H1 (cell line): Measurements from ENCODE around the gene ZNF334. TPM values are rescaled to one million over a fixed set of nuclear protein-coding genes. Genes with fewer than 3 reads are reported as not detected.

Experiments used
- CTCF ChIA-PET: fragments of 300-600 bp; sonication (Branson Sonifier 250); formaldehyde crosslinking; loops from one replicate; lab custom pipeline; 2021; ENCODE audit not compliant: partially characterized antibody; lab: Charles Lee
- POLR2A ChIA-PET: fragments of 300-600 bp; sonication (Branson Sonifier 250); formaldehyde crosslinking; loops from one replicate; lab custom pipeline; 2021; ENCODE audit warnings: inconsistent platforms; ENCODE audit not compliant: partially characterized antibody; lab: Charles Lee
- DNase-seq, 2 experiments: peaks; one replicate each; pipeline versions ENCODE4 v3.0.0 to v3.0.0-alpha.2; 2010 to 2022; ENCODE audit warnings: low spot score in 2 of 2, low read depth in 1 of 2, mixed read lengths in 1 of 2
- FAIRE-seq: peaks from 2 replicates; lab custom pipeline; 2011; peaks lifted over from hg19 to GRCh38; lab: Jason Lieb, UNC
- H2AFZ ChIP-seq: 2 replicates; pipeline ENCODE4 v1.8.1; 2012; ENCODE audit warnings: low read length, inconsistent platforms
- H2AK5ac ChIP-seq: 2 replicates; pipeline ENCODE4 v1.6.1; 2013; ENCODE audit warnings: low read depth, low read length
- H2BK120ac ChIP-seq: replicated peaks from 2 replicates; pipeline ENCODE3; 2013; ENCODE audit warnings: low read depth, low read length, inconsistent platforms
- H2BK12ac ChIP-seq: 2 replicates; pipeline ENCODE4 v1.6.1; 2013; ENCODE audit warnings: low read depth, low read length
- H2BK15ac ChIP-seq: 2 replicates; pipeline ENCODE4 v1.6.1; 2013; ENCODE audit warnings: low read length
- H2BK20ac ChIP-seq: 2 replicates; pipeline ENCODE4 v1.6.1; 2013; ENCODE audit warnings: low read length
- H2BK5ac ChIP-seq: 2 replicates; pipeline ENCODE4 v1.6.1; 2013; ENCODE audit warnings: low read depth, low read length
- H3K14ac ChIP-seq: 2 replicates; pipeline ENCODE4 v1.6.1; 2013; ENCODE audit warnings: inconsistent platforms; ENCODE audit not compliant: insufficient read length
- H3K18ac ChIP-seq: 2 replicates; pipeline ENCODE4 v1.6.1; 2013; ENCODE audit warnings: low read length; ENCODE audit errors: extremely low read depth
- H3K23ac ChIP-seq: 2 replicates; pipeline ENCODE4 v1.6.1; 2013; ENCODE audit warnings: inconsistent platforms; ENCODE audit not compliant: insufficient read length
- H3K23me2 ChIP-seq: 2 replicates; pipeline ENCODE4 v1.6.1; 2013; ENCODE audit warnings: low read depth, low read length
- H3K27ac ChIP-seq: 2 replicates; pipeline ENCODE4 v1.6.1; 2011; ENCODE audit warnings: low read depth, low read length, inconsistent platforms
- H3K27me3 ChIP-seq, 4 experiments: replicated peaks in 1 of 4; 1 replicate in 1 of 4; 2 replicates in 3 of 4; pipeline versions ENCODE4 v1.6.1 to v1.8.1; 2011 to 2013; ENCODE audit warnings: low read length in 3 of 4, mild to moderate bottlenecking in 3 of 4, inconsistent platforms in 2 of 4, mixed read lengths in 2 of 4, moderate library complexity in 1 of 4; ENCODE audit not compliant: control insufficient read depth in 3 of 4, insufficient read depth in 3 of 4; ENCODE audit errors: extremely low read depth in 1 of 4
- H3K36me3 ChIP-seq, 4 experiments: 2 replicates each; pipeline versions ENCODE4 v1.6.1 to v1.8.1; 2011 to 2013; ENCODE audit warnings: mild to moderate bottlenecking in 4 of 4, low read length in 3 of 4, moderate library complexity in 2 of 4, control low read depth in 1 of 4, inconsistent platforms in 1 of 4; ENCODE audit not compliant: insufficient read depth in 4 of 4, control insufficient read depth in 2 of 4
- H3K4ac ChIP-seq: replicated peaks from 2 replicates; pipeline ENCODE3; 2013; ENCODE audit warnings: low read length, low read depth, mixed read lengths, inconsistent platforms; ENCODE audit not compliant: insufficient read length
- H3K4me1 ChIP-seq, 4 experiments: replicated peaks in 1 of 4; 1 replicate in 1 of 4; 2 replicates in 3 of 4; pipeline versions ENCODE4 v1.6.1 to v1.8.1; 2011 to 2013; ENCODE audit warnings: low read length in 3 of 4, inconsistent platforms in 2 of 4, mixed read lengths in 1 of 4; ENCODE audit not compliant: insufficient read depth in 4 of 4, control insufficient read depth in 3 of 4
- H3K4me2 ChIP-seq, 2 experiments: 2 replicates each; pipeline versions ENCODE4 v1.6.1 to v1.8.1; 2011 to 2013; ENCODE audit warnings: low read depth in 2 of 2, low read length in 2 of 2, control low read depth in 1 of 2, inconsistent platforms in 1 of 2, mild to moderate bottlenecking in 1 of 2; ENCODE audit not compliant: insufficient read depth in 1 of 2
- H3K4me3 ChIP-seq, 4 experiments: fragments of 200-600, 300-600 bp in 1 of 4; sonication (generic), shearing (Covaris generic), sonication (Bioruptor Twin) in 1 of 4; 2 replicates each; pipeline versions ENCODE4 v1.5.1 to v1.8.1; 2011 to 2016; ENCODE audit warnings: low read length in 4 of 4, low read depth in 3 of 4, control low read depth in 2 of 4, inconsistent platforms in 2 of 4, mild to moderate bottlenecking in 2 of 4, mixed read lengths in 1 of 4, moderate library complexity in 1 of 4; ENCODE audit not compliant: insufficient read depth in 2 of 4; ENCODE audit errors: extremely low read depth in 1 of 4
- H3K56ac ChIP-seq: replicated peaks from 2 replicates; pipeline ENCODE3; 2013; ENCODE audit warnings: low read depth, mild to moderate bottlenecking, mixed read lengths, low read length, inconsistent platforms; ENCODE audit not compliant: insufficient read length
- H3K79me1 ChIP-seq: 2 replicates; pipeline ENCODE4 v1.6.1; 2013; ENCODE audit warnings: low read depth, low read length, control low read depth
- H3K79me2 ChIP-seq, 2 experiments: 2 replicates each; pipeline versions ENCODE4 v1.6.1 to v1.8.1; 2012 to 2013; ENCODE audit warnings: low read length in 2 of 2, mild to moderate bottlenecking in 2 of 2, inconsistent platforms in 1 of 2; ENCODE audit not compliant: insufficient read depth in 2 of 2, control insufficient read depth in 1 of 2
- H3K9ac ChIP-seq, 4 experiments: replicated peaks in 1 of 4; 1 replicate in 1 of 4; 2 replicates in 3 of 4; pipeline versions ENCODE4 v1.6.1 to v1.8.1; 2011 to 2013; ENCODE audit warnings: low read depth in 3 of 4, low read length in 3 of 4, control low read depth in 2 of 4, mild to moderate bottlenecking in 2 of 4, moderate library complexity in 2 of 4, inconsistent platforms in 1 of 4; ENCODE audit errors: extremely low read depth in 1 of 4
- H3K9me3 ChIP-seq, 2 experiments: 2 replicates each; pipeline versions ENCODE4 v1.6.1 to v1.8.1; 2012 to 2013; ENCODE audit warnings: mild to moderate bottlenecking in 2 of 2, moderate library complexity in 2 of 2, control low read depth in 1 of 2, inconsistent platforms in 1 of 2, low read depth in 1 of 2, low read length in 1 of 2, mixed read lengths in 1 of 2; ENCODE audit not compliant: insufficient read depth in 2 of 2
- H4K20me1 ChIP-seq, 2 experiments: replicated peaks in 1 of 2; 2 replicates each; pipeline versions ENCODE3 to v1.8.1; 2011 to 2013; ENCODE audit warnings: inconsistent platforms in 2 of 2, low read length in 2 of 2, mild to moderate bottlenecking in 1 of 2; ENCODE audit not compliant: insufficient read depth in 2 of 2, control insufficient read depth in 1 of 2
- H4K5ac ChIP-seq: 2 replicates; pipeline ENCODE4 v1.6.1; 2013; ENCODE audit warnings: low read length, low read depth, mixed read lengths, inconsistent platforms; ENCODE audit not compliant: insufficient read length
- H4K8ac ChIP-seq: 2 replicates; pipeline ENCODE4 v1.8.0; 2013; ENCODE audit warnings: mild to moderate bottlenecking, moderate library complexity, low read length, inconsistent platforms; ENCODE audit not compliant: insufficient read depth; ENCODE audit errors: extremely low read depth
- H4K91ac ChIP-seq: replicated peaks from 2 replicates; pipeline ENCODE3; 2013; ENCODE audit warnings: low read length, mixed read lengths, inconsistent platforms; ENCODE audit not compliant: insufficient read length
- CHD1 ChIP-seq: IDR thresholded peaks from 2 replicates; pipeline ENCODE4 v1.6.1; 2012; ENCODE audit warnings: low read depth, low read length, improper control_type of control experiment
- CREB1 ChIP-seq: IDR thresholded peaks from 2 replicates; pipeline ENCODE4 v1.6.1; 2012; ENCODE audit warnings: inconsistent platforms
- EGR1 ChIP-seq: IDR thresholded peaks from 2 replicates; pipeline ENCODE4 v1.6.1; 2011; ENCODE audit warnings: low read depth, low read length, borderline replicate concordance
- HDAC2 ChIP-seq, 2 experiments: fragments of 300-600 bp in 1 of 2; sonication (generic) in 1 of 2; IDR thresholded peaks; 2 replicates each; pipeline ENCODE4 v1.6.1; 2011 to 2012; ENCODE audit warnings: low read depth in 2 of 2, low read length in 2 of 2, mild to moderate bottlenecking in 2 of 2, moderate library complexity in 2 of 2, borderline replicate concordance in 1 of 2, inconsistent platforms in 1 of 2
- JUND ChIP-seq: IDR thresholded peaks from 2 replicates; pipeline ENCODE4 v1.6.1; 2011; ENCODE audit warnings: mild to moderate bottlenecking, improper control_type of control experiment, low read length
- KDM1A ChIP-seq: fragments of 200-600, 300-600 bp; sonication (generic); IDR thresholded peaks from 2 replicates; pipeline ENCODE4 v1.7.1; 2016; ENCODE audit warnings: mild to moderate bottlenecking, low read length, borderline replicate concordance
- POLR2A ChIP-seq, 2 experiments: IDR thresholded peaks; 1 replicate in 1 of 2; 2 replicates in 1 of 2; pipeline ENCODE4 v1.6.1; 2011; ENCODE audit warnings: low read depth in 2 of 2, low read length in 2 of 2, mild to moderate bottlenecking in 2 of 2; ENCODE audit errors: control extremely low read depth in 1 of 2
- SIX5 ChIP-seq: IDR thresholded peaks from 2 replicates; pipeline ENCODE4 v1.6.1; 2011; ENCODE audit warnings: mild to moderate bottlenecking, low read depth, low read length
- SP1 ChIP-seq: IDR thresholded peaks from 2 replicates; pipeline ENCODE4 v1.6.1; 2011; ENCODE audit warnings: low read depth, low read length
- TAF7 ChIP-seq: optimal IDR thresholded peaks from 2 replicates; pipeline ENCODE3; 2011; ENCODE audit warnings: low read depth, mild to moderate bottlenecking, inconsistent platforms, low read length, moderate library complexity, borderline replicate concordance
- WGBS, 2 experiments: shearing (Covaris generic) in 1 of 2; methylation state at CpG; one replicate each; pipeline versions ENCODE4 v1.1.6 to v1.1.7; 2013 to 2015; ENCODE audit warnings: low lambda C conversion rate in 2 of 2, mixed read lengths in 2 of 2, inconsistent platforms in 1 of 2, low coverage in 1 of 2, missing lambda C conversion rate in 1 of 2; ENCODE audit not compliant: insufficient replicate concordance in 2 of 2, insufficient coverage in 1 of 2, insufficient read length in 1 of 2; ENCODE audit errors: extremely low coverage in 1 of 2, missing lambda C conversion rate in 1 of 2; 5-methylcytosine and 5-hydroxymethylcytosine counted together
- polyA plus RNA-seq, 7 experiments: library from polyadenylated mRNA; depleted of rRNA in 3 of 7; stranded (reverse) in 5 of 7; unstranded in 2 of 7; fragments of >200 nt in 5 of 7; fragments of 200-250 nt in 2 of 7; gene quantifications; 1 replicate in 5 of 7; 2 replicates in 1 of 7; 4 replicates in 1 of 7; pipeline versions ENCODE4 v1.2.1 to v1.2.3, GENCODE V29; 2011 to 2013; ENCODE audit warnings: missing spikeins in 2 of 7, mixed read lengths in 2 of 7
- total RNA-seq: library from RNA; stranded (reverse); fragmentation: NEBNext Ultra II Directional; extraction: Animal tissue kit (Norgen Biotek cat#: 25700); gene quantifications from 2 replicates; pipeline ENCODE4 v1.2.1, GENCODE V29; 2021

ZNF334 gene
- total and polyA plus RNA-seq, 2 of the 8 experiments (the other 6 are each of a cell fraction or from before 2014, with no cell fraction given): 8.8 to 17.8 TPM

- peak overlapping the region in 3 of 4 experiments; percentile 57 to 79 (median 76); a peak in 5 of 7 replicates for H3K9ac ChIP-seq
- H2BK15ac ChIP-seq: no peak overlapping the region
- peak overlapping the region; percentile 86; the same call in 1 of the 2 replicates for H4K8ac ChIP-seq
- H3K36me3 ChIP-seq: peaks cover 0 to 29% (median 17%) of the 10 kb centered on the region in 4 experiments; a peak in 7 of 8 replicates
- no peaks in the 10 kb centered on the region for H4K20me1 ChIP-seq
- no peak overlapping the region for H2BK120ac ChIP-seq
- peak overlapping the region; percentile 79 for H4K91ac ChIP-seq
- no peak overlapping the region for H3K56ac ChIP-seq
- FAIRE-seq (peak; percentile 82), DNase-seq (peak; percentile 76 to 96)
- no peaks in the 10 kb centered on the region for H3K79me2 ChIP-seq
- ChIA-PET POLR2A (interaction anchor here (0.7 to 1.4 kb wide), 13 partner anchors 11 to 227 kb away, joined by 3 to 4 read pairs (median 3); partner anchors contain the start of gene ELMO2), CTCF (no interaction called here)
- no peak overlapping the region for H3K23ac ChIP-seq
- WGBS, 2 experiments: 6% methylated on average over 36 of the region's 36 CpGs; no CpG with 5 or more reads in 1 of the 2 experiments
- H3K23me2 ChIP-seq: peaks cover 5% of the 10 kb centered on the region
- peak overlapping the region; percentile 47 to 82 (median 66); a peak in 7 of 8 replicates for H3K4me3 ChIP-seq
- no peak overlapping the region for H2AK5ac ChIP-seq
- H3K4me2 ChIP-seq: peak overlapping the region; percentile 66 to 98
- H3K4ac ChIP-seq: no peak overlapping the region
- H3K14ac ChIP-seq: no peak overlapping the region
- H3K79me1 ChIP-seq: no peaks in the 10 kb centered on the region
- H2AFZ ChIP-seq: peak overlapping the region; percentile 98
- H4K5ac ChIP-seq: peak overlapping the region; percentile 77
- H3K27me3 ChIP-seq: no peaks in the 10 kb centered on the region
- peak overlapping the region; percentile 69; the same call in 1 of the 2 replicates for H2BK5ac ChIP-seq
- no peak overlapping the region for H2BK20ac ChIP-seq
- peaks cover 4 to 12% (median 6%) of the 10 kb centered on the region in 4 experiments; a peak in 6 of 7 replicates for H3K4me1 ChIP-seq
- peak overlapping the region; percentile 74; the same call in 1 of the 2 replicates for H3K27ac ChIP-seq
- H2BK12ac ChIP-seq: 0 out of 2 replicates have a peak overlapping the region, but pooled peaks have one; percentile 12
- peaks cover 31 to 32% of the 10 kb centered on the region in 2 experiments for H3K9me3 ChIP-seq
- H3K18ac ChIP-seq: peak overlapping the region; percentile 76
- peak in 1 of 2 experiments; percentile 69; a peak in 2 of 3 replicates for TF ChIP-seq POLR2A (IDR thresholded peaks at IDR 0.05; ENCODE audit: control extremely low read depth in 1 of 2, low read depth in 2 of 2, low read length in 2 of 2)
- TF ChIP-seq SP1: peak; percentile 49; the same call in 1 of the 2 replicates
- no peak for TF ChIP-seq EGR1
- TF ChIP-seq SIX5: peak; percentile 3; the same call in 1 of the 2 replicates
- TF ChIP-seq CREB1: peak; percentile 45; the same call in 1 of the 2 replicates
- TF ChIP-seq HDAC2 (IDR thresholded peaks at IDR 0.05; ENCODE audit: borderline replicate concordance in 1 of 2, low read depth in 2 of 2, low read length in 2 of 2): peak in 1 of 2 experiments; percentile 30; a peak in 1 of 4 replicates
- no peak for TF ChIP-seq KDM1A
- no peak for TF ChIP-seq TAF7
- no peak for TF ChIP-seq CHD1
- no peak for TF ChIP-seq JUND
These were observed 54.3 kb downstream of the ZNF334 start for GRCh38 chr20:46458866-46459750.
